Astrocyte (in vitro differentiated cells and primary cell): ENCODE measurements around the gene ASAP2.

Experiments used
- EZH2 ChIP-seq: IDR thresholded peaks from 2 replicates; pipeline ENCODE4 v1.6.1; 2012; ENCODE audit warnings: mild to moderate bottlenecking, low read length, inconsistent platforms; ENCODE audit not compliant: insufficient read depth
- TF ChIP-seq, protein P1 (sequence below): IDR thresholded peaks from 2 replicates; pipeline ENCODE4 v1.5.1; 2011; ENCODE audit warnings: low read depth, mild to moderate bottlenecking, inconsistent platforms, low read length, moderate library complexity; ENCODE audit not compliant: insufficient read depth

DNA sequence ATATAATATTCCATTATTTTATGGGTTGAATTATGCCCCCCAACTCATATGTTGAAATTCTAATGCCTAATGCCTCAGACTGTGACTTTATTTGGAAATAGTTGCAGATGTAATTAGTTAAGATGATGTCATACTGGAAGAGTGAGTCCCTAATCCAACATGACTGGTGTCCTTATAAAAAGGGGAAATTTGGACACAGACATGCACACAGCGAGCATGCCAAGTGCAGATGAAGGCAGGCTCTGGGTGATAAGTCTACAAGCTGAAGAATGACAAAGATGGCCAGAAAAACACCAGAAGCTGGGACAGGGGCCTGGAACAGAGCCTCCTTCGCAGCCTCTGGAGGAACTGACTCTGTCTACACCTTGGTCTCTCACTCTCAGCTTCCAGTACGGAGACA is 10.0 kb upstream of the ASAP2 start:
- TF ChIP-seq, protein P1, sequence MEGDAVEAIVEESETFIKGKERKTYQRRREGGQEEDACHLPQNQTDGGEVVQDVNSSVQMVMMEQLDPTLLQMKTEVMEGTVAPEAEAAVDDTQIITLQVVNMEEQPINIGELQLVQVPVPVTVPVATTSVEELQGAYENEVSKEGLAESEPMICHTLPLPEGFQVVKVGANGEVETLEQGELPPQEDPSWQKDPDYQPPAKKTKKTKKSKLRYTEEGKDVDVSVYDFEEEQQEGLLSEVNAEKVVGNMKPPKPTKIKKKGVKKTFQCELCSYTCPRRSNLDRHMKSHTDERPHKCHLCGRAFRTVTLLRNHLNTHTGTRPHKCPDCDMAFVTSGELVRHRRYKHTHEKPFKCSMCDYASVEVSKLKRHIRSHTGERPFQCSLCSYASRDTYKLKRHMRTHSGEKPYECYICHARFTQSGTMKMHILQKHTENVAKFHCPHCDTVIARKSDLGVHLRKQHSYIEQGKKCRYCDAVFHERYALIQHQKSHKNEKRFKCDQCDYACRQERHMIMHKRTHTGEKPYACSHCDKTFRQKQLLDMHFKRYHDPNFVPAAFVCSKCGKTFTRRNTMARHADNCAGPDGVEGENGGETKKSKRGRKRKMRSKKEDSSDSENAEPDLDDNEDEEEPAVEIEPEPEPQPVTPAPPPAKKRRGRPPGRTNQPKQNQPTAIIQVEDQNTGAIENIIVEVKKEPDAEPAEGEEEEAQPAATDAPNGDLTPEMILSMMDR, result no peak
- no peak for TF ChIP-seq EZH2
